Measurements from ENCODE around the gene QDPR.

- TF ChIP-seq, protein P1, sequence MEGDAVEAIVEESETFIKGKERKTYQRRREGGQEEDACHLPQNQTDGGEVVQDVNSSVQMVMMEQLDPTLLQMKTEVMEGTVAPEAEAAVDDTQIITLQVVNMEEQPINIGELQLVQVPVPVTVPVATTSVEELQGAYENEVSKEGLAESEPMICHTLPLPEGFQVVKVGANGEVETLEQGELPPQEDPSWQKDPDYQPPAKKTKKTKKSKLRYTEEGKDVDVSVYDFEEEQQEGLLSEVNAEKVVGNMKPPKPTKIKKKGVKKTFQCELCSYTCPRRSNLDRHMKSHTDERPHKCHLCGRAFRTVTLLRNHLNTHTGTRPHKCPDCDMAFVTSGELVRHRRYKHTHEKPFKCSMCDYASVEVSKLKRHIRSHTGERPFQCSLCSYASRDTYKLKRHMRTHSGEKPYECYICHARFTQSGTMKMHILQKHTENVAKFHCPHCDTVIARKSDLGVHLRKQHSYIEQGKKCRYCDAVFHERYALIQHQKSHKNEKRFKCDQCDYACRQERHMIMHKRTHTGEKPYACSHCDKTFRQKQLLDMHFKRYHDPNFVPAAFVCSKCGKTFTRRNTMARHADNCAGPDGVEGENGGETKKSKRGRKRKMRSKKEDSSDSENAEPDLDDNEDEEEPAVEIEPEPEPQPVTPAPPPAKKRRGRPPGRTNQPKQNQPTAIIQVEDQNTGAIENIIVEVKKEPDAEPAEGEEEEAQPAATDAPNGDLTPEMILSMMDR (IDR thresholded peaks at IDR 0.05; ENCODE audit: low read length): no peak
- TF ChIP-seq EZH2 (optimal IDR thresholded peaks at IDR 0.05; ENCODE audit: low read depth, low read length): no peak
Observed at GRCh38 chr4:17493619-17494018, 18.3 kb downstream of the QDPR start.

All from MM.1S (cell line).